OCI-LY1 (cell line): Measurements from ENCODE around the gene ANKRD6.

Experiments
- H2AFZ ChIP-seq: fragments of 200-600 bp; sonication (generic), shearing (Covaris generic); 2 replicates; pipeline ENCODE4 v1.6.0; 2014; ENCODE audit warnings: antibody characterized with exemption, mild to moderate bottlenecking, low read length
- H3F3A ChIP-seq: fragments of 200-600 bp; sonication (generic), shearing (Covaris generic); 2 replicates; pipeline ENCODE4 v1.6.0; 2014; ENCODE audit warnings: mild to moderate bottlenecking, antibody characterized with exemption, low read length, moderate library complexity; ENCODE audit not compliant: insufficient read depth
- H3K27ac ChIP-seq: fragments of 200-600 bp; sonication (generic); 2 replicates; pipeline ENCODE4 v1.5.1; 2014; ENCODE audit warnings: low read length, mixed run types, mild to moderate bottlenecking, low read depth; ENCODE audit not compliant: poor library complexity, severe bottlenecking
- H3K27me3 ChIP-seq: fragments of 200-600 bp; sonication (generic); 2 replicates; pipeline ENCODE4 v1.6.0; 2014; ENCODE audit warnings: antibody characterized with exemption, mild to moderate bottlenecking, low read length, moderate library complexity; ENCODE audit not compliant: insufficient read depth
- H3K36me3 ChIP-seq: fragments of 200-600 bp; sonication (generic); 2 replicates; pipeline ENCODE4 v1.6.1; 2014; ENCODE audit warnings: mild to moderate bottlenecking, antibody characterized with exemption, low read length, moderate library complexity, mixed read lengths; ENCODE audit not compliant: insufficient read depth
- H3K4me1 ChIP-seq: fragments of 200-600 bp; sonication (generic); 2 replicates; pipeline ENCODE4 v1.5.1; 2014; ENCODE audit warnings: mild to moderate bottlenecking, low read length, moderate library complexity; ENCODE audit not compliant: insufficient read depth, severe bottlenecking
- H3K4me2 ChIP-seq: fragments of 200-600 bp; sonication (generic), shearing (Covaris generic); 2 replicates; pipeline ENCODE4 v1.6.1; 2014; ENCODE audit warnings: low read length
- H3K4me3 ChIP-seq: fragments of 200-600 bp; sonication (generic); 2 replicates; pipeline ENCODE4 v1.5.1; 2014; ENCODE audit warnings: low read length, low read depth, mild to moderate bottlenecking, mixed read lengths; ENCODE audit not compliant: poor library complexity, severe bottlenecking
- H3K79me2 ChIP-seq: fragments of 200-600 bp; shearing (Covaris generic); 2 replicates; pipeline ENCODE4 v1.6.1; 2016; ENCODE audit warnings: mixed run types, low read length, mixed read lengths; ENCODE audit not compliant: insufficient read depth
- H3K9ac ChIP-seq: fragments of 200-600 bp; sonication (generic), shearing (Covaris generic); 2 replicates; pipeline ENCODE4 v1.6.1; 2014; ENCODE audit warnings: mild to moderate bottlenecking, low read length, mixed read lengths
- H3K9me2 ChIP-seq: fragments of 200-600 bp; sonication (generic), shearing (Covaris generic); 2 replicates; pipeline ENCODE4 v1.6.1; 2014; ENCODE audit warnings: low read depth, mild to moderate bottlenecking, low read length, mixed read lengths
- H3K9me3 ChIP-seq: fragments of 200-600 bp; shearing (Covaris generic); 2 replicates; pipeline ENCODE4 v1.6.1; 2014; ENCODE audit warnings: low read length, mixed read lengths
- H4K20me1 ChIP-seq: fragments of 200-600 bp; sonication (generic), shearing (Covaris generic); 2 replicates; pipeline ENCODE4 v1.6.0; 2016; ENCODE audit warnings: mild to moderate bottlenecking, low read length; ENCODE audit not compliant: insufficient read depth
- CTCF ChIP-seq: fragments of 200-600 bp; sonication (generic), shearing (Covaris generic); IDR thresholded peaks from 2 replicates; pipeline ENCODE4 v1.5.1; 2017; ENCODE audit warnings: mild to moderate bottlenecking, antibody characterized with exemption, low read length, moderate library complexity, mixed read lengths
- EZH2 ChIP-seq: fragments of 200-600 bp; sonication (generic), shearing (Covaris generic); IDR thresholded peaks from 2 replicates; pipeline ENCODE4 v1.8.0; 2017; ENCODE audit warnings: borderline replicate concordance, mixed run types, mild to moderate bottlenecking, antibody characterized with exemption, low read length, moderate library complexity, mixed read lengths

Gene ANKRD6

GRCh38 chr6:89452281-89452680 lies 19.3 kb downstream of the ANKRD6 start:
- no peaks in the 10 kb centered on the region for H3K9me3 ChIP-seq
- no peak overlapping the region for H3K4me3 ChIP-seq
- no peak overlapping the region for H3K27ac ChIP-seq
- H3K79me2 ChIP-seq, result no peaks in the 10 kb centered on the region
- no peaks in the 10 kb centered on the region for H3K36me3 ChIP-seq
- H3F3A ChIP-seq, result no peaks in the 10 kb centered on the region
- no peak overlapping the region for H2AFZ ChIP-seq
- no peaks in the 10 kb centered on the region for H3K27me3 ChIP-seq
- no peak overlapping the region for H3K9ac ChIP-seq
- TF ChIP-seq CTCF (no peak), EZH2 (no peak)
- no peaks in the 10 kb centered on the region for H4K20me1 ChIP-seq
- no peak overlapping the region for H3K4me2 ChIP-seq
- no peaks in the 10 kb centered on the region for H3K4me1 ChIP-seq
- no peaks in the 10 kb centered on the region for H3K9me2 ChIP-seq

- Histone ChIP-seq H3K36me3 (no peaks in the 10 kb centered on the region), H3K27ac (no peak overlapping the region), H3K9me3 (no peaks in the 10 kb centered on the region), H3K4me1 (no peaks in the 10 kb centered on the region), H3K79me2 (no peaks in the 10 kb centered on the region), H2AFZ (no peak overlapping the region), H3K4me2 (no peak overlapping the region), H3K4me3 (no peak overlapping the region), H3K9me2 (no peaks in the 10 kb centered on the region), H4K20me1 (no peaks in the 10 kb centered on the region), H3F3A (no peaks in the 10 kb centered on the region), H3K27me3 (no peaks in the 10 kb centered on the region), H3K9ac (no peak overlapping the region)
- TF ChIP-seq CTCF (no peak), EZH2 (no peak)
These were observed 21.3 kb downstream of the ANKRD6 start for GRCh38 chr6:89454300-89454699.

GRCh38 chr6:89458704-89459103 lies 25.8 kb downstream of the ANKRD6 start:
- H2AFZ ChIP-seq, result no peak overlapping the region
- H3K27ac ChIP-seq, result no peak overlapping the region
- H3K4me1 ChIP-seq, result no peaks in the 10 kb centered on the region
- H3K79me2 ChIP-seq, result no peaks in the 10 kb centered on the region
- no peaks in the 10 kb centered on the region for H3F3A ChIP-seq
- no peaks in the 10 kb centered on the region for H3K27me3 ChIP-seq
- no peak for TF ChIP-seq EZH2
- no peak for TF ChIP-seq CTCF
- H4K20me1 ChIP-seq, result no peaks in the 10 kb centered on the region
- H3K9me2 ChIP-seq, result no peaks in the 10 kb centered on the region
- no peak overlapping the region for H3K9ac ChIP-seq
- H3K9me3 ChIP-seq, result no peaks in the 10 kb centered on the region
- H3K36me3 ChIP-seq, result no peaks in the 10 kb centered on the region
- no peak overlapping the region for H3K4me2 ChIP-seq
- H3K4me3 ChIP-seq, result no peak overlapping the region
